ENCODE results near the gene PTGFRN.

PTGFRN gene

DNA sequence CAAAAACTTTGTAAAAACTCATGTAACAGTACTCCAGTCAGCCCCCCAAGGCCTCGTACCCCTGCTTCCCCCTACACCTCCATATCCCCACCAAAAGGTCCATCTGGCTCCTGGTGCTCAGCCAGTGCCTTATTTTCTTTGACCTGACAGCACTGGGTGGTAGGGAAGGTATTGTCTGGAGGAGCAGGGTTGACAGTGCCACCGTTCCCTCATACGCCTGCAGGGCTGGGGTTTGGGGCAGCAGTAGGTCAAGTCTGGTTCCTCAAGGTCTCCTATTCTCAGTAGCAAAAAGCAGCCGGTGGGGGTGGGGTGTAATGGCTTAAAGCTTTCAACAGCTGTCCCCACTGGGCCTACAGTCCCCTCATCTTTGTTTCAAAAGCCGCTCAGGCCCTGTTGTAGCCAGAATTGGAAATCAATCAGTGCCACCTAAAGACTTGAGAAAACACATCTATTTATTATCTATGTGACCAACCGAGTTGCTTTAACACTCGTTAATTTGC lies 125.1 kb downstream of the PTGFRN start:
- no peak for DNase-seq (ENCODE audit: low read depth)

- DNase-seq (ENCODE audit: low read depth) = no peak
These were observed 126.3 kb downstream of the PTGFRN start for GRCh38 chr1:117036018-117036461.

GRCh38 chr1:117037802-117038201 lies 128.1 kb downstream of the PTGFRN start:
- DNase-seq (ENCODE audit: low read depth) = no peak

DNA sequence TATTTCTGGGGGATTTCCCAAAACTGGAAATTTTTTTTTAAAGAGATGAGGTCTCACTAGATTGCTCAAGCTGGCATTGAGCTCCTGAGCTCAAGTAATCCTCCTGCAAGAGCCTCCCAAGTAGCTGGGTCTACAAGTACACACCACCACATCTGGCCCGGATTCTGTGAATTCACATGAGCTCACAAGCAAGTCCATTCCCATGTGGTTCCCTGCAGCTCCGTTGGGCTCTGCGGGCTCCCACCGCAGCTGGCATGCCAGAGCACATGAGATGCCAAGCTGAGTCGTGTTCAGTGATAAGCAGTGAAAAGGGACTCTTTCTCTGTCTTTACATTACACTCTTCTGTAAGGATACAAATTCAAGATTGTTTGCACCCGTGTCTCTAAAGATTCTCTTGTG lies 128.5 kb downstream of the PTGFRN start:
- DNase-seq (ENCODE audit: low read depth) = no peak

Measured in activated T-helper 9 cell treated with anti-CD3 and anti-CD28 coated beads, Interleukin-2, amount 50 U/mL, for 16 hours (primary cell).